Hepatocyte (in vitro differentiated cells): ENCODE measurements around the gene ICE1. TPM values are rescaled to one million over a fixed set of nuclear protein-coding genes. Genes with fewer than 3 reads are reported as not detected.
"Not testable (repeated sequence)": the region's sequence is repeated elsewhere in the genome, so short reads cannot be mapped to it uniquely, and the experiment has no call there.

Source experiments
- DNase-seq: peaks from one replicate; pipeline ENCODE4 v3.0.0-alpha.2; 2016; ENCODE audit warnings: low spot score
- H2AFZ ChIP-seq: fragments of 200-600 bp; sonication (generic); 2 replicates; pipeline ENCODE4 v1.6.0; 2016; ENCODE audit warnings: antibody characterized with exemption, mild to moderate bottlenecking
- H3K27ac ChIP-seq: fragments of 200-600 bp; sonication (generic); 2 replicates; pipeline ENCODE4 v1.5.1; 2016; ENCODE audit warnings: mild to moderate bottlenecking
- H3K27me3 ChIP-seq: fragments of 200-600 bp; sonication (generic); 2 replicates; pipeline ENCODE4 v1.6.1; 2016
- H3K36me3 ChIP-seq: fragments of 200-600 bp; sonication (generic); replicated peaks from 2 replicates; pipeline ENCODE4 v1.5.1; 2016; ENCODE audit warnings: low read depth; ENCODE audit not compliant: insufficient read depth
- H3K4me1 ChIP-seq: fragments of 200-600 bp; sonication (generic); 2 replicates; pipeline ENCODE4 v1.5.1; 2016; ENCODE audit warnings: mild to moderate bottlenecking, moderate library complexity; ENCODE audit not compliant: insufficient read depth
- H3K4me2 ChIP-seq: fragments of 200-600 bp; sonication (generic); 2 replicates; pipeline ENCODE4 v1.6.0; 2016
- H3K4me3 ChIP-seq: fragments of 200-600 bp; sonication (generic); 2 replicates; pipeline ENCODE4 v1.5.1; 2016; ENCODE audit warnings: mild to moderate bottlenecking
- H3K79me2 ChIP-seq: fragments of 200-600 bp; sonication (generic); 2 replicates; pipeline ENCODE4 v1.6.0; 2017; ENCODE audit warnings: mild to moderate bottlenecking
- H3K9me2 ChIP-seq: fragments of 200-600 bp; sonication (generic); replicated peaks from 2 replicates; pipeline ENCODE4 v1.6.0; 2017; ENCODE audit warnings: mild to moderate bottlenecking; ENCODE audit not compliant: insufficient read depth
- H3K9me3 ChIP-seq: fragments of 200-600 bp; sonication (generic); 2 replicates; pipeline ENCODE4 v1.5.1; 2016; ENCODE audit warnings: low read depth, mild to moderate bottlenecking
- H4K20me1 ChIP-seq: fragments of 200-600 bp; sonication (generic); 2 replicates; pipeline ENCODE4 v1.6.0; 2016; ENCODE audit warnings: mild to moderate bottlenecking; ENCODE audit not compliant: insufficient read depth, poor library complexity, severe bottlenecking
- CTCF ChIP-seq: fragments of 200-600 bp; sonication (generic); IDR thresholded peaks from 2 replicates; pipeline ENCODE4 v1.5.1; 2016; ENCODE audit warnings: antibody characterized with exemption, mild to moderate bottlenecking; ENCODE audit not compliant: poor library complexity
- EZH2 ChIP-seq: fragments of 200-600 bp; sonication (generic); IDR thresholded peaks from 2 replicates; pipeline ENCODE4 v1.6.1; 2016; ENCODE audit warnings: antibody characterized with exemption, mild to moderate bottlenecking, borderline replicate concordance
- EZH2phosphoT487 ChIP-seq: fragments of 200-600 bp; sonication (generic); IDR thresholded peaks from one replicate; pipeline ENCODE4 v1.6.1; 2018; ENCODE audit warnings: antibody characterized with exemption, mild to moderate bottlenecking, low read depth, moderate library complexity; ENCODE audit not compliant: unreplicated experiment, severe bottlenecking
- WGBS: methylation state at CpG from one replicate; pipeline ENCODE4 v1.1.6; 2016; ENCODE audit warnings: low lambda C conversion rate; ENCODE audit errors: missing lambda C conversion rate; 5-methylcytosine and 5-hydroxymethylcytosine counted together
- polyA plus RNA-seq: library from polyadenylated mRNA; unstranded; fragments of >200 nt; fragmentation: Nextera tagmentation; extraction: Ambion mirVana; gene quantifications from 2 replicates; pipeline ENCODE4 v1.2.1, GENCODE V29; 2016
- total RNA-seq: library from RNA; depleted of rRNA; stranded (reverse); fragments of >200 nt; gene quantifications from 2 replicates; pipeline ENCODE4 v1.2.3, GENCODE V29; 2014

Gene ICE1
- total and polyA plus RNA-seq, 2 experiments from 2014 or later = 9.5 to 26.5 TPM

- Histone ChIP-seq H3K4me2 (no peak overlapping the region), H4K20me1 (no peaks in the 10 kb centered on the region), H3K36me3 (no peaks in the 10 kb centered on the region), H3K4me1 (no peaks in the 10 kb centered on the region), H3K9me2 (no peaks in the 10 kb centered on the region), H3K4me3 (no peak overlapping the region), H2AFZ (no peak overlapping the region), H3K9me3 (no peaks in the 10 kb centered on the region), H3K79me2 (no peaks in the 10 kb centered on the region), H3K27ac (no peak overlapping the region), H3K27me3 (no peaks in the 10 kb centered on the region)
- 95% methylated on average over 2 of the region's 2 CpGs for WGBS
- TF ChIP-seq EZH2 = no peak
- no peak for TF ChIP-seq EZH2phosphoT487
- TF ChIP-seq CTCF = no peak
- no peak for DNase-seq
Observed at GRCh38 chr5:5386329-5386728, 36.1 kb upstream of the ICE1 start.

GRCh38 chr5:5387192-5387591, 35.3 kb upstream of the ICE1 start:
- DNase-seq = no peak
- Histone ChIP-seq H2AFZ (no peak overlapping the region), H3K9me2 (no peaks in the 10 kb centered on the region), H4K20me1 (no peaks in the 10 kb centered on the region), H3K4me1 (no peaks in the 10 kb centered on the region), H3K27me3 (no peaks in the 10 kb centered on the region), H3K4me3 (no peak overlapping the region), H3K9me3 (no peaks in the 10 kb centered on the region), H3K27ac (no peak overlapping the region), H3K36me3 (no peaks in the 10 kb centered on the region), H3K79me2 (no peaks in the 10 kb centered on the region), H3K4me2 (no peak overlapping the region)
- TF ChIP-seq EZH2 (no peak), CTCF (no peak), EZH2phosphoT487 (no peak)
- WGBS = 88% methylated on average over 2 of the region's 2 CpGs

- Histone ChIP-seq H3K27ac (no peak overlapping the region), H3K9me2 (no peaks in the 10 kb centered on the region), H3K4me3 (no peak overlapping the region), H3K36me3 (no peaks in the 10 kb centered on the region), H4K20me1 (no peaks in the 10 kb centered on the region), H3K9me3 (no peaks in the 10 kb centered on the region), H3K4me1 (no peaks in the 10 kb centered on the region), H3K79me2 (no peaks in the 10 kb centered on the region), H3K4me2 (no peak overlapping the region), H3K27me3 (no peaks in the 10 kb centered on the region), H2AFZ (no peak overlapping the region)
- DNase-seq = no peak
- WGBS = 28% methylated on average over 1 of the region's 1 CpG
- no peak for TF ChIP-seq EZH2phosphoT487
- TF ChIP-seq CTCF = no peak
- no peak for TF ChIP-seq EZH2
Observed at GRCh38 chr5:5387777-5388176, 34.7 kb upstream of the ICE1 start.

- H3K4me3 ChIP-seq, H3K79me2 ChIP-seq, H3K9me2 ChIP-seq, H3K27me3 ChIP-seq, H3K4me2 ChIP-seq, H3K9me3 ChIP-seq, H2AFZ ChIP-seq, H4K20me1 ChIP-seq, H3K4me1 ChIP-seq, H3K36me3 ChIP-seq, DNase-seq: not testable (repeated sequence)
- WGBS = 86% methylated on average over 12 of the region's 12 CpGs
- peak overlapping the region; percentile 27 for H3K27ac ChIP-seq
Observed at GRCh38 chr5:5390121-5390869, 32.2 kb upstream of the ICE1 start.

- not testable (repeated sequence) for H2AFZ ChIP-seq, H3K4me3 ChIP-seq, H3K9me3 ChIP-seq, H3K27me3 ChIP-seq, H3K36me3 ChIP-seq, H4K20me1 ChIP-seq, H3K4me2 ChIP-seq, H3K4me1 ChIP-seq, H3K9me2 ChIP-seq, H3K27ac ChIP-seq, DNase-seq, H3K79me2 ChIP-seq
- 87% methylated on average over 2 of the region's 2 CpGs for WGBS
Observed at GRCh38 chr5:5392504-5392903, 30.0 kb upstream of the ICE1 start.
